Left lobe of liver (tissue), 2 donors: ENCODE measurements around the gene MCTP2. TPM values are rescaled to one million over a fixed set of nuclear protein-coding genes. Genes with fewer than 3 reads are reported as not detected.

Source experiments
- ATAC-seq: fragments of 200-7000 bp; cut with Tn5 transposase; one replicate; pipeline ENCODE4 v1.9.1; 2020; ENCODE audit warnings: mild to moderate bottlenecking, moderate library complexity
- DNase-seq: peaks from one replicate; pipeline ENCODE4 v3.0.0-alpha.2; 2020; ENCODE audit warnings: low spot score
- total RNA-seq: library from RNA; stranded (reverse); gene quantifications from one replicate; pipeline ENCODE4 v1.2.1, GENCODE V29; 2021
- donor health status: DM: no; HTN: no; CAD: no; lungs with moderate emphysema.
- donor health status: DM: no; HTN: yes; CAD: no.

MCTP2 gene
- total RNA-seq, 1 donor from 2014 or later: 6.5 TPM

DNA sequence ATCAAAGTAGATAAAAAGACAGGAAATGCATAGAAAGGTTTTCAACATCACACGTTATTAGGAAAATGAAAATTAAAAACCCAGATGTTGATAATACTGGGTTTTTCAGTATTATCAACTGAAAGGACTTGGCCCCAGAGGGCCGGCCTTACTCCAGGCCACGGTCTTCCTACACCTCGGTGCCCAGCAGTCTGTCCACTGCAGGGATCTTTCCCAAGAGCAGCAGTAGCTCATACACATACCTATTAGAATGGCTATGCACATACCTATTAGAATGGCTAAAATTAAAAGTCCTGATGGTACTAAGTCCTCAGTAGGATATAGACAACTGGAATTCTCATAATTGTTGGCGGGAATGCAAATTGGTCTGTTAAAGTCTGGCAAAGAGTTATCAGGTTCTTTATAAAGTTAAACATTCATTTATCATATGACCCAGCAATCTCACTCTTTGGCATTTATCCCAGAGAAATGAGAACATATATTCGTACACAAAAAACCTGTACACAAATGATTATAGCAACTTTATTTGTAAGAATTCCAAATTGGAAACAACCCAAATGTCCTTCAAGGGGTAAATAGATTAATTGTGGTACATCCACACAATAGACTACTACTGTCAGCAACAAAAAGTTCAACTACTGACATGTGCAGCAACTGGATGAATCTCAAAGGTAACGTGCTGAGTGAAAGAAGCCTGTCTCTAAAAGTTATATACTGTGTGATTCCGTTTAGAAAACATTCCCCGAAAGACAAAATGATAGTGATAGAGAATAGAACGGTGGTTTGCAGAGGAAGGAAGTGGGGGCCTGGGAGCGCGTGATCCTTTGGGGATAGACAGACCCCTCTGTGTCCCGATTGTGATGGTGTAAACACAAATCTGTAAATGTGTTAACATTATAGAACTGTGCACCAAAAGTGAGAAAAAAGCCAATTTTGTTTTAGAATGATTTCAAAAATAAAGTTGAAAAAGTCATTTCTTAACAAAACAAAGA, 62.3 kb downstream of the MCTP2 start:
- no peak for DNase-seq
- no peak for ATAC-seq

DNA sequence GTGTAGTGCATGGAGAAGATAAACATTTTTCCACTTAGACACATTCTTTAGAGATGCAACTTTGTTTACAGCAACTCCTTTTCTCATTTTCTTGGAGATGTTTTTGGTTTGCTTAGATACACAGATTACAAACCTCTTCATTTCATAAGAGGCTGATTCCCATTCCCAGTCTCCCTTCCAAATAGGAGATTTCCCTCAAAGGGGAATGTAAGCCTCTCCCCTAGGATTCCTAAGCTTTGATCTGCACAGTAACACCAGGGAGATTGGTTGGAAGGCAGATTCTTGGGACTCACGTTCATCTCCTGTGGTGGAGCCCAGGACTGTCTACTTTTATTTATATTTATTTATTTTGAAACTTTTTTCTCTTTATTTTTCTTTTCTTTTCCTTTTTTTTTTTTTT, 63.2 kb downstream of the MCTP2 start:
- no peak for ATAC-seq
- DNase-seq: no peak

DNA sequence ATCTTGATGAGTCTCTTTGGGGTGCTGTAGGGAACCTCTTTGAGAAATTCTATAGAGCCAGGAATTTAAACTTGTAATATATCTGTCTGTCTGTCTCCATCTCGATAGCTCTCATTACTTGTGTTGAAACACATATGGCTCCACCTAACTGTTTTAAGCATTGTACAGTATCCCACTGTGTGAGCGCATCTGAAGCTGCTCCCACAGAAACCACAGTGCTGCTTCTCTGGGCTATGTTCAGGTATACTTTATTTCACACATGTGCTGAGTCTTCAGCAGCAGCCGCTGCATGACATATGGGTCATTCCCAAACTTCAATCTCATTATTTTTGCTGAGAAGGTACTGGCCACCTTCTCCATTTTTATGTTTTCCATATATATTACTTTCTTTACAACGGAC, 63.9 kb downstream of the MCTP2 start:
- no peak for ATAC-seq

DNA sequence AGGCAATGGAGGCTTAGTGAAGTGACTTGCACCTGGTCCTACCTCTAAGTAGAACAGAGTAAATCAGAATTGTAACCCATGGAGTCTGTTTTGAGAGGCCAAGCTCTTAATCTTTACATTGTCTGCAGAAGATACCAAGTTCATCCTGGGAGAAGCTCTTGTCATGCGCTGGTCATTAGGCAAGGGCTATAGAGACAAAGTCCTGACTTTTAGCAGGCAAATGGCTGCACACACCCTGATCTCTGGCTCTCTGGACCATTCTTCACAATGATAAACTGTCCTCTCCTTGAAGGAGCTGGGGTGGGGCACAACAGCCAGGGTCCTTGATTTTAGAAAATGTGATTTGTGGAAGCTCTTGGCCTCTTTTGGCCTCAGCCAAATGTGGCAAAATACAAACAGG, 65.4 kb downstream of the MCTP2 start:
- no peak for ATAC-seq

More for the DNA sequence above, 63.9 kb downstream of the MCTP2 start:
- DNase-seq: no peak

DNA sequence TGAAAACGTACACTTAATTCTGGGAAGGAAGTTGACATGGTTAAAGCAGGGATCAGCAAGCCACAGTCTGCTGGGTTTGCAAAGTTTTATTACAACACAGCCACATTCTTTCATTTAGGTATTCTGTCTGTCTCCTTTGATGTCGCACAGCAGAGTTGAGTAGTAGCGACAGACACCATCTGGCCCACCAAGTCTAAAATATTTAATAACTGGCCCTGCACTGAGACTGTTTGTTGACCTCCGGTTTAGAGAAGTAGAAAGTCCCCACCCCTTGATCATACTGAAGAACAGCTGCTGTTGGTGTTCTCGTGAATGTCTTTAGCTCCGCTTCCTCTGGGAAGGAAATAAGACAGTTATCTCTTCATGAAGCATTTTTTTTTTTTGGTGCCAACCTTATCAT, 66.2 kb downstream of the MCTP2 start:
- no peak for DNase-seq
- no peak for ATAC-seq

More for the DNA sequence above, 65.4 kb downstream of the MCTP2 start:
- DNase-seq: no peak

DNA sequence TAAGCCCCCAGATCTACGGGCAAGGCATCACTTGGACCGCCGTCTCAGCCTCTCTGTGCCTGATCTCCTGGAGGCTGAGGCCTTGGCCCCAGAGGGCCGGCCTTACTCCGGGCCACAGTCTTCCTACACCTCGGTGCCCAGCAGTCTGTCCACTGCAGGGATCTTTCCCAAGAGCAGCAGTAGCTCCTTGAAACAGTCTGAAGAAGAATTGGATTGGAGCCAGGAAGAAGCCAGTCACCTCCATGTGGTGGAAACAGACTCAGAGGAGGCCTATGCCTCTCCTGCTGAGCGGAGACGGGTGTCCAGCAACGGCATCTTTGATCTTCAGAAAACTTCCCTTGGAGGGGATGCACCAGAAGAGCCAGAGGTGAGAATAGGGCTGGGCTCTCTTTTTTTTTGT, 67.0 kb downstream of the MCTP2 start:
- DNase-seq (no peak), ATAC-seq (no peak)

DNA sequence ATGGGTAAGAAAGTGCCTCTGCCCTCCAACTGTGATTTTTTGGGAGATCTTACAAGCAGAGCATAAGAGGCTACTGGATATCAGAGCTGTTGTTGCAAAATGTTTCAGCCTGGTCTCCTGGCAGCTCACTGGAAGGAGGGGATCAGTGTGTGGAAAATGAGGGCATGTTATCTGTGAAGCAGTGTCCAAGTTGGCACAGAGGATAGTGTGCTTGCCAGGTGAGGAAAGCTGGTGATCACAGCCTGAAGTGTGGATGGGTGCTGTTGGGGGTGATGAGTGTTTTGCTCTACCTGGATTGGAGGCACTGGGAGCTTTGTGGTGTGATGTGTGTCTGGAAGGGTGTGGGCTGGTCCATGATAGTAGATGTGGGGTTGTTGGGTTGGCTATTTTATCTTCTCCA, 69.3 kb downstream of the MCTP2 start:
- ATAC-seq (peak; percentile 95), DNase-seq (peak; percentile 70)

DNA sequence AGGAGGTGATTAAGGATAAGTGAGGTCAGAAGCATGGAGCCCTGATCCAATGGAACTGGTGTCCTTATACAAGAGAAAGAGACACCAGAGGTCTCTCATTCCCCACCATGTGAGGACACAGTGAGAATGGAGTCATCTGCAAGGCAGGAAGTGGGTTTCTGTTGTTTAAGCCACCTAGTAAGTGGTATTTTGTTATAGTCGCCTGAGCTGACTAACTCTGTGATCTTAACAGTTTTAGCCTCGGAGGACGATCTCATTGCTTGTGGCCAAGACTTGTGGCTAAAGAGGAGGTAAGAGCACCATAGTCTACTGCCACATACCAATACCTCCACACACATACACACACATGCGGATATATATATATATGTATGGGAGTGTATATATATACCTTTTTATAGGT, 73.8 kb downstream of the MCTP2 start:
- no peak for ATAC-seq
- DNase-seq: no peak

DNA sequence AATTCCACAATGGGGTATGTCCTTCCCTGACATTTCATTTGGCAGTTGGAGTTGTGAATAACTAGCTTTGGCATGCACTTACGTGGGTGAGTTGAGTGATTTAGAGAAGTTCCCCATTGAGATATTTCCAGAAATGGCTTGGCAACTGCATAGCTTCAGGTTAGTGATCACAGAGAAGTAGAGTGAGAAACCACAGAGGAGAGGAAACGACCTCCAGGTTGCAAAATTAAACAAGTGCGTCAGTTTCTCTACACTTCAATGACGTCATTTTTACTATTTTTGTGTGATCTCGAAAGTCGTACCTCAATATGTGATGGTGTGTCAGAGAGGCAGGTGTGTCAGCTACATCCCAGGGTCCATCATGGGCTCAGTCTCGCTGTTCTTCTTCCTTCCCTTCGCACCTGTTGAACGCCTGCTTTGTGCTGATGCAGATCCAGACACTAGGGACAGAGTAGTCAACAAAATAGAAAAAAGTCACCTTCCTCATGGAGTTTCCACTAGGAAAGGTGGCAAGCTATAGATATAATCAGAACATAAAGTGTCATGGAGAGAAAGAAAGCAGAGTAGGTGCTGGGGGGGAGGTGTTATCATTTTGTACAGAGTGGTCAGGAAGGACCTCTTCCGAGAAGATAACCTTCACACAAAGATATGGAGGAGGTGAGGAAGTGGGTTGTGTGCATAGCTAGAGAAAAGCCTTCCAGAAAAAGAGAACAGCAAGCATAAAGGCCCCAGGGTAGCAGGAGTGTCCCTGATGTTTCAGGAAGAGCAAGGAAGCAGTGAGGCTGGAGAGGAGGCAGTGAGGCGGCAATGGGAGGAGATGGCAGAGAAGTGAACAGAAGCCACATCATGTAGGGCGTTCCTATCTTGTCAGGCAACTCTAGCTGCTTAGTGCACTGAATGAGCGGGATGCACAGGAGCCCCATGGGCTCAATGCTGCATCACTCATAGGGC, 75.6 kb downstream of the MCTP2 start:
- ATAC-seq (no peak), DNase-seq (no peak)

DNA sequence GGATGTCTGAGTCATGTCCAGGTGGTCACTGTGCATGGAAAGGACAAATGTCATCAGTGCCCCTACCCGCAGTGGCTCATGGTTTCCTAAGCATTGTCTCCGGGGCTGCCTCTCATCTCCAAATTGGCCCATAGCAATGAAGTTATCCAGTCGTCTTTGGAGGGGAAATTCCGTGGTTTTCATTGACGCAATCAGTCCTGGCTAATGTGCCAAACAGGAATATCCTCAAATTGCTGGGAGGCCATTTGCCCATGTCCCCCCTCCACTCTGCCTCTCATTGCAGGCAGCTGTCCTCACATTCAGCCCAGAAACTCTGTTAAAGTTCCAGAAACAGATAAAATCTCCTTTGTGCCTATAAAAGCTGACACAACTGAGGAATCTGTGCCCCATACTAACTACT, 81.6 kb downstream of the MCTP2 start:
- ATAC-seq (no peak), DNase-seq (no peak)

DNA sequence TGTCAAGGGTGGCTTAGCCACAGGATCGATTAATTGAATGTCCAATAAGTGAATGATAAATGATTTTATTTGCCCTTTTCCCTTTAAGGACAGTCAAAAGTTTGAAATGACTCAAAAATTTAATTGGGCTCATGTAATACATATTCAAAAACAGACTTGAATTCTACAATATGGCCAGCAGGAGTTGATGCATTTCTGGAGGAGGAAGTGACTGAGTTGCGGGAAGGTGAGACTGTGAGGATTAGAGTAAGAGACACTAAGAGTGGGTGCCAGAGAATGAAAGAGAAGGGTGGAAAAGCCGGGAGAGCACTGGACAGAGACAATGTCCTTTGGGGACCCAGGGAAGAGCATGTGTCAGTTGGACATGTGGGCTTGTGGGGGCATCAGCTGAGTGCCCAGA, 83.3 kb downstream of the MCTP2 start:
- DNase-seq: no peak
- ATAC-seq: no peak

DNA sequence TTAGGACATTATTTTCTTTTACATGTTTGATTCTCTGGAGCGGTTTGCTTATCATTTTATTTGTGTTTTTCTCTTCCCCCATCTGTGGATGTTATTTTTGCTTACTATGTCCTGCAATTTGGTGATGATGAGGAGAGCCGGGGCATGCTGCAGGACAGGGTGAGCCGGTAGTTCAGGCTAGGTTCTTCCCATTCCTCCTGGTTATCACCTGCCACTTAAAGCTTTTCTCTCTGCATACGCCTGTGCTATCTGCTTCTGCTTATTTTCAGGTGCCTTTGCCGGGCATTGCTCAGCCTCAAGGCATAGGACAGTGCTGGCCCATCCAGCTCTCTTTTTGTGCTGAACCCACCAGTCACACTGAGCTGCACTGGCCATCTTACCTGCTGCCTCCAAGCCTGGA, 85.8 kb downstream of the MCTP2 start:
- ATAC-seq (no peak), DNase-seq (no peak)

DNA sequence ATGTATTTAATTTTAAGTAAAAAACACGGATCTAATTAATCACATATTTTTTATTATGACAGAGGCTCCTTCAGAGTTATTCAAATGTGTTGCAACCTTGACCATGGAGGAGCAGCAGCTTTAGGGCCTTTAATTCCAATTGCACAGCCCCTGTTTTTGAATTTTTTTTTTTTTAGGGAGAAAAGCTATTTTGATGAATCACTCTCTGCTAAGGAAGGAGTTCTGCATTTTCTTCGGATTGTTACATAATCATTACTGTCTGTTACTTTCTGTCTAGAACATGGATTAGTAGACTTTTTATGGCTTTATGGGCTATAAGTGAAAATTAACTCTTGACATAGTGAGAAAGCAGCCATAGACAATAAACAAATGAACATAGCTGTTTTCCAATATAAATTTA, 90.8 kb downstream of the MCTP2 start:
- ATAC-seq: no peak
- no peak for DNase-seq

DNA sequence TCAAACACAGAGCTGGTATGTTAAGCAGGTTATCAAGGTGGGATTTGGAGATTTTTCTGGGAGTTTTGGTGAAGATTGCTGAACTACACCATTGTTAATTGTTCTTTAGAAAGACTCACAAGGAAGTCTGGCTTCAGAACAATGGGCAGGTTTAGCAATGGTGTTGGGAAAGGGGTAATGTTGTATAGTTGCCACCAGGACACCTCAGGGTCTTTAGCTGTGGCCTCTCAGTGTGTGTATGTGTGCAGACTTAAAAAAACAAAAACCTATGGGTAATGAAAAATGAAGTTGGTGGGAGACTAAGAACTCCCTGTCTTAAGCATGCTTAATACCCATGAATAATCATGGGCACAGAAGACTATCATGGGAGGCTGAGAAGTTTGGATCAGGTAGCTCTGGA, 91.7 kb downstream of the MCTP2 start:
- ATAC-seq (no peak), DNase-seq (no peak)

DNA sequence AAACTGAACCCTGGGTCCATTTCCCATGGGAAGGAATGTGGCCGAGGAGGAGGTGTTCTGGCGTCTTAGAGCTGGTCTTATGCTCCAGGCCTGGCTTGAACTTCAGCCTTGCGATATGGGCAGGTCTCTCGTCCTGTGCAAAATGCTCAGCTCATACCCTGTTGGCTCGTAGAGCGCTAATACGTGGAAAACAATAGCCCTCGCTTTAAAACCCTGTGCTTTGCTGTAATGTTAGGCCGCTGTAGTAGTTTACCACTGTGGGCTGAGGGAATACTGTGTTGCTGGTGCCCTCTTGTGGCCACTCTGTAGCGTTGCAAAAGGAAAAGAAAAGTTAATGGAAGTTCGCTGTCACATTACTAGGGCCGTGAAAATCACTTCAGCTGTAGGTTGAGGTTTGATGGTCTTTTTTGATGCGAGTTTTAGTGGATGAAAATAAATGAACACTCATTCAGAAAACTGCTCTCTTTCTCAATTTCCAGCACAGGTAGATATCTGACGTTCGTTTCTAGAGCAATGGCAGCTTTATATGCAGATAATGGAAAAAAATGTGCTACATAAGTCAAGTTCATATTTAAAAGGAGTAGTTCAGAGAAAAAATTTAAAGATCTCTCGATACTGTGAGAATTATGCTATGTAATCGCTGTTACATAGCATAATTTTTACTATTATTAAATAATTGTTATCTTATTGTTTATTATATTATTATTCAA, 92.9 kb downstream of the MCTP2 start:
- ATAC-seq: peak; percentile 98

DNA sequence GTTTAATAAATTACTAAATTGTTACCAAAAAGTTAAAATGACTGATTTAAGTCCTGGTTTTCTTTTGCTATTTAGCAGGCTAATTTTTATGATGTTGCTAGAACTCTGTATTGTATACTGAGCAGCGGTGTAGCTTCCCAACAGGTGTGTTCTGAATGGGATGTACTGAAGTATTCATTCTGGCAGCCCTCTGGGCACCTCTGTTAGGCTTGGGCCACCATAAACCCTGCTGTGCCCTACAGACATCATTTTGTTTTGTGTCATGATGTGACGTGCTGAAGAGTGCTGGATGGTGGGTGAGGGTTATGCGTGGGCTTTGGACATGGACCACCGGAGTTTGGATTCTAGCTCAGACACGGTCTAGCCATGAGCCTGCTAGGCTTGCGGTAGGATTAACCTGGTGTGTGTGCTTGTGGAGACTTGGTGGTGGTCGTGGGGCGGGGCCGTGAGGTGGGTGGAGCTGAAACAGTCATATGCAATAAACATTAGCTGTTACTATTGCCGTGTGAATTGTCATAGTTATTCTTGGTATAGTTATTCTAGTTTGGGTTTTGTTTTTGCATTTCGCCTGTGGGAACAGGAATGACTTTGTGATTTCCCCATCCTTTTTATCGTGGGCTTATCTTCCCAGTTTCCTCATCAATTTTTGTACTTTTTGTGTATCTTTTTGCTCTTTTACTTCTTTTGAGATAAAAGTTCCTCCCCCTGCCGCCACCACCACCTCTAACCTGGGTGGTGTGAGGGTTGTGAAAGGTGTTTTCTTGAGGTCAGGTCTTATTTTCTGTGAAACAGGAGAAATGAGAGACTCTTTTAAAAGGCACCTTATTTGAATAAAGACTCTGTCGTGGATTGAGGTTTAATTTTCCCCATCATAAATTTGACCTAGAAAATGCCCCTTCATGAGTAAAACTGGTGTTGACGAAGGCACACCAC, 93.7 kb downstream of the MCTP2 start:
- ATAC-seq (no peak), DNase-seq (no peak)

More for the DNA sequence above, 92.9 kb downstream of the MCTP2 start:
- peak; percentile 57 for DNase-seq

DNA sequence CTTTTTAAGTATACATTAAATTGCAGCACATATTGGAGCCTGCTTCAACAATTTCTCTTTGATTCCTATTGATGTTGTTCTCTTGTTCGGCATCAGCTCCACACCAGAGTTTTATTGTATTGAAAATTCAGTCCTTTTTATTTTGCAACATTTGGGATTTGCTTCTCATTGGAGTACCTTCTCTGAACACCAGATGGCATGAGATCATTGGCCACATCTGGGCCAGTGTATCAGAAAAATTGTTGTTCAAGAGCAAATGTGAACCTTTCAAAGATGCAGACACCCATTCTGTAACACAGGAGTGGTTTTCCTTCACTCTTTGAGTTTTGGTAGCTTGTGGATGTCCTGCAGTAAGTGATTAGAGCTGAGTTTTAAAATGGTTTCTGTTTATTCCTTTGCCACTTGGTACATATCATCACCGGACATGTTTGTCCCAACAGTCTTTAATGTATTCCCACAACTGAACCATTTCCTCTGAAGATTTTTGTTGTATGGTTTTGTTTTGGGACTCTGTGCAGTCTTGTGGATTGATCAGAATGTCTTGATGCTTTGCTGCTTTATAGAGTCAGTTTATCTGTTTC, 96.1 kb downstream of the MCTP2 start:
- ATAC-seq (peak; percentile 76), DNase-seq (no peak)

DNA sequence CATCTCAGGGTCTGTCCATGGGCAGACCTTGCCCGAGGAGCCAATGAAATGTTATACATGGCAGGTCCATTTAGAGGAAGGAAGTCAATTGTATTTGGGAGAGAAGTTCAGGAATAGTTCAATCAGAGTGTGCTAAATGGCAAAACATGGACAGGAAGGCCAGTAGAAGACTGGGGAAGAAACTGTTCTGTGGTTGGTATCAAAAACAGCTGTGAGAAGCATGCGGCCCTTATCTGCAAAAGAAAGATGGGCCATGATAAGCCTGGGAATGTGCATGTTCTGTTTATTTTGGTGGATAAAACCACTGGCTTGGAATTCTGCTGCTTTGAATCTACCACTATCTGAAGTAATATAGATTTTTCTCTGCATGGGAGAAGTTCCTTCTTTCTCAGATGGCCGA, 100.4 kb downstream of the MCTP2 start:
- DNase-seq: no peak
- no peak for ATAC-seq

DNA sequence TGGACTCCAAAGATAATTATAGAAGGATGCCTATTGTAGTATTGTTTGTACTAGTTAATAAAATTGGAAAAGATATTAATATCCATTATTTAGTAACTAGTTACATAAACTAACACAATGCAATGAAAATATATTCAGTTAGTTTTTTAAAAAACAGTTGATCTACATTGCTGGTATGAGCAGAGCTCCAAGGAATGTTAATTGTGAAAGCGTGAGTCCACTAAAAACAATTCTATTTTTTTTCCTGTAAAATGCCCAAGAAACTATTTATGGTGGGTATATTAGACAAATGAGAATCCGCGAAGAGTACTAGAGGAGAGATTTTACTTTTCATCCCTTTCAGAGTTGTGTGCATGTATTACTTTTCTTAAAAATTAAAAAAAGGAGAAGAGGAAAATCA, 104.3 kb downstream of the MCTP2 start:
- DNase-seq (no peak), ATAC-seq (no peak)
